B cell (primary cell): ENCODE measurements around the gene CPNE2. TPM values are rescaled to one million over a fixed set of nuclear protein-coding genes. Genes with fewer than 3 reads are reported as not detected.
A peak's percentile ranks its signal among the peaks of the same experiment; 100 is the strongest.

Source experiments
- ATAC-seq: fragments of 200-7000 bp; cut with Tn5 transposase; one replicate; pipeline ENCODE4 v1.10.0; 2021; ENCODE audit warnings: low read depth, mild to moderate bottlenecking, moderate number of reproducible peaks, moderate library complexity
- CTCF ChIA-PET: fragments of 350-600 bp; sonication (Branson Sonifier 250); formaldehyde crosslinking; loops from one replicate; lab custom pipeline; 2021; ENCODE audit warnings: antibody characterized with exemption, inconsistent platforms; lab: Charles Lee
- POLR2A ChIA-PET: fragments of 350-600 bp; sonication (Branson Sonifier 250); formaldehyde crosslinking; loops from one replicate; lab custom pipeline; 2021; ENCODE audit warnings: antibody characterized with exemption; lab: Charles Lee
- DNase-seq: peaks from one replicate; pipeline ENCODE4 v3.0.0; 2013
- H2AFZ ChIP-seq: 2 replicates; pipeline ENCODE4 v1.6.1; 2012; ENCODE audit warnings: mild to moderate bottlenecking, low read depth, low read length; ENCODE audit not compliant: insufficient read depth, poor library complexity, severe bottlenecking
- H3K27ac ChIP-seq, 2 donors: 1 replicate in 1 of 2; 2 replicates in 1 of 2; pipeline ENCODE4 v1.5.1; 2012 to 2013; ENCODE audit warnings: low read length in 2 of 2, mild to moderate bottlenecking in 2 of 2, moderate library complexity in 1 of 2
- H3K27me3 ChIP-seq, 4 experiments: fragments of 200-600 bp in 1 of 4; sonication (generic) in 1 of 4; replicated peaks in 1 of 4; 1 replicate in 2 of 4; 2 replicates in 2 of 4; pipeline versions ENCODE4 v1.6.1 to v1.7.0; 2013 to 2016; ENCODE audit warnings: low read length in 3 of 4, mild to moderate bottlenecking in 2 of 4, mixed read lengths in 1 of 4, moderate library complexity in 1 of 4; ENCODE audit not compliant: insufficient read depth in 4 of 4, control insufficient read depth in 3 of 4; ENCODE audit errors: control extremely low read depth in 1 of 4
- H3K36me3 ChIP-seq, 2 experiments: replicated peaks in 1 of 2; 1 replicate in 1 of 2; 2 replicates in 1 of 2; pipeline versions ENCODE4 v1.6.1 to v1.7.1; 2013; ENCODE audit warnings: low read length in 1 of 2; ENCODE audit not compliant: insufficient read depth in 2 of 2, control insufficient read depth in 1 of 2; ENCODE audit errors: control extremely low read depth in 1 of 2, extremely low read depth in 1 of 2
- H3K4me1 ChIP-seq, 2 donors: fragments of 200-600 bp in 1 of 2; sonication (generic) in 1 of 2; 1 replicate in 1 of 2; 2 replicates in 1 of 2; pipeline versions ENCODE4 v1.5.1 to v1.6.1; 2013 to 2017; ENCODE audit warnings: low read length in 2 of 2; ENCODE audit not compliant: control insufficient read depth in 2 of 2, insufficient read depth in 2 of 2
- H3K4me2 ChIP-seq: replicated peaks from 2 replicates; pipeline ENCODE3; 2012; ENCODE audit warnings: mild to moderate bottlenecking, low read depth, low read length; ENCODE audit not compliant: poor library complexity, severe bottlenecking
- H3K4me3 ChIP-seq, 5 experiments: fragments of 200-600 bp in 1 of 5; sonication (generic) in 1 of 5; 1 replicate in 3 of 5; 2 replicates in 2 of 5; pipeline versions ENCODE4 v1.5.1 to v1.7.0; 2011 to 2016; ENCODE audit warnings: low read length in 4 of 5, mild to moderate bottlenecking in 4 of 5, low read depth in 2 of 5, control low read depth in 1 of 5, moderate library complexity in 1 of 5; ENCODE audit not compliant: insufficient read depth in 1 of 5; ENCODE audit errors: control extremely low read depth in 1 of 5, extremely low read depth in 1 of 5
- H3K79me2 ChIP-seq: fragments of 200-600 bp; sonication (generic); one replicate; pipeline ENCODE4 v1.6.0; 2016; ENCODE audit warnings: low read length; ENCODE audit not compliant: control insufficient read depth, insufficient read depth
- H3K9ac ChIP-seq: fragments of 200-600 bp; sonication (generic); 2 replicates; pipeline ENCODE4 v1.6.1; 2017; ENCODE audit warnings: mild to moderate bottlenecking, low read length, moderate library complexity
- H3K9me3 ChIP-seq, 3 donors: one replicate each; pipeline versions ENCODE4 v1.6.1 to v1.7.1; 2013; ENCODE audit warnings: low read length in 2 of 3; ENCODE audit not compliant: control insufficient read depth in 2 of 3, insufficient read depth in 1 of 3; ENCODE audit errors: control extremely low read depth in 1 of 3
- H4K20me1 ChIP-seq: 2 replicates; pipeline ENCODE4 v1.6.0; 2012; ENCODE audit warnings: mild to moderate bottlenecking, low read length; ENCODE audit not compliant: insufficient read depth, control insufficient read depth, poor library complexity, severe bottlenecking
- H3K27ac Mint-ChIP-seq: one replicate; pipeline ENCODE4 v1.8.0; 2021; ENCODE audit warnings: mixed read lengths
- H3K27me3 Mint-ChIP-seq: one replicate; pipeline ENCODE4 v1.8.0; 2021; ENCODE audit warnings: mixed read lengths
- H3K4me1 Mint-ChIP-seq: one replicate; pipeline ENCODE4 v1.8.0; 2021; ENCODE audit warnings: mixed read lengths
- H3K4me3 Mint-ChIP-seq: one replicate; pipeline ENCODE4 v1.8.0; 2021; ENCODE audit warnings: mixed read lengths
- H3K9me3 Mint-ChIP-seq: one replicate; pipeline ENCODE4 v1.8.0; 2022; ENCODE audit warnings: mixed read lengths; ENCODE audit not compliant: insufficient read depth
- CTCF ChIP-seq: fragments of 200-600 bp; IDR thresholded peaks from one replicate; pipeline ENCODE4 v1.8.0; 2022; ENCODE audit warnings: antibody characterized with exemption, mild to moderate bottlenecking
- EZH2 ChIP-seq: IDR thresholded peaks from 2 replicates; pipeline ENCODE4 v1.6.1; 2012; ENCODE audit warnings: borderline replicate concordance, low read depth, mild to moderate bottlenecking, moderate library complexity, low read length; ENCODE audit not compliant: insufficient read depth, poor library complexity, severe bottlenecking
- WGBS: methylation state at CpG from one replicate; pipeline ENCODE4 v1.1.5; 2013; ENCODE audit warnings: missing lambda C conversion rate; ENCODE audit not compliant: insufficient coverage; 5-methylcytosine and 5-hydroxymethylcytosine counted together
- intact Hi-C: fragments of 100-400 bp; cut with micrococcal nuclease; formaldehyde crosslinking; loops from one replicate; pipeline ENCODE4 v1.10.0; 2022
- polyA plus RNA-seq: library from polyadenylated mRNA; depleted of rRNA; stranded (reverse); fragments of >200 nt; gene quantifications from 2 replicates; pipeline ENCODE4 v1.2.3, GENCODE V29; 2012
- total RNA-seq, 2 donors: library from RNA; stranded (reverse); fragments of 120-200 nt in 1 of 2; gene quantifications; 1 replicate in 1 of 2; 2 replicates in 1 of 2; pipeline versions ENCODE4 v1.2.3 to v1.2.4, GENCODE V29; 2013 to 2022

The CPNE2 gene
- total and polyA plus RNA-seq, 2 donors (not counting 1 experiment from before 2014, with no cell fraction given): 1.5 to 2.9 TPM

GRCh38 chr16:57084257-57084770 lies 8.1 kb upstream of the CPNE2 start:
- 29% methylated on average over 7 of the region's 9 CpGs for WGBS
- no peak overlapping the region for H3K27ac ChIP-seq
- peak; percentile 86 for DNase-seq
- peak overlapping the region; percentile 60 for H2AFZ ChIP-seq
- no peak overlapping the region for H3K9ac ChIP-seq
- no peaks in the 10 kb centered on the region for H3K9me3 ChIP-seq
- intact Hi-C loops: loop anchor here (1.0 to 5.0 kb wide), 2 partner anchors 84 to 218 kb away; no protein-coding TSS in a partner anchor
- no peaks in the 10 kb centered on the region for H3K79me2 ChIP-seq
- Mint-ChIP-seq H3K27ac (peak overlapping the region; percentile 13), H3K9me3 (no peaks in the 10 kb centered on the region), H3K4me1 (peaks cover 11% of the 10 kb centered on the region), H3K4me3 (no peak overlapping the region), H3K27me3 (no peaks in the 10 kb centered on the region)
- POLR2A ChIA-PET: interaction anchor here (1.4 kb wide), 1 partner anchor 31 kb away, joined by 3 read pairs; no protein-coding TSS in a partner anchor
- TF ChIP-seq CTCF (peak; percentile 98), EZH2 (no peak)
- peak overlapping the region; percentile 20 for H3K4me2 ChIP-seq
- peaks cover 0 to 34% of the 10 kb centered on the region in 2 experiments for H3K36me3 ChIP-seq
- peaks cover 4 to 8% of the 10 kb centered on the region in 2 donors for H3K4me1 ChIP-seq
- no peaks in the 10 kb centered on the region for H3K27me3 ChIP-seq
- H4K20me1 ChIP-seq: no peaks in the 10 kb centered on the region
- H3K4me3 ChIP-seq: no peak overlapping the region
- ATAC-seq: peak; percentile 89
- CTCF ChIA-PET: interaction anchor here (0.6 to 5.0 kb wide), 25 partner anchors 10 to 459 kb away, joined by 3 to 42 read pairs (median 5); partner anchors contain the start of gene CPNE2

GRCh38 chr16:57084996-57085395 lies 7.4 kb upstream of the CPNE2 start:
- Histone ChIP-seq H3K4me2 (no peak overlapping the region), H3K36me3 (peaks cover 0 to 27% of the 10 kb centered on the region in 2 experiments), H2AFZ (no peak overlapping the region), H3K27me3 (no peaks in the 10 kb centered on the region), H4K20me1 (no peaks in the 10 kb centered on the region), H3K9me3 (no peaks in the 10 kb centered on the region), H3K9ac (no peak overlapping the region), H3K79me2 (no peaks in the 10 kb centered on the region), H3K27ac (no peak overlapping the region), H3K4me3 (no peak overlapping the region), H3K4me1 (peaks cover 4 to 8% of the 10 kb centered on the region in 2 donors)
- TF ChIP-seq EZH2: no peak
- no peak for TF ChIP-seq CTCF
- peaks cover 11% of the 10 kb centered on the region for H3K4me1 Mint-ChIP-seq
- no peak overlapping the region for H3K4me3 Mint-ChIP-seq
- ATAC-seq: no peak
- no peak for DNase-seq
- no peaks in the 10 kb centered on the region for H3K27me3 Mint-ChIP-seq
- no peaks in the 10 kb centered on the region for H3K9me3 Mint-ChIP-seq
- POLR2A ChIA-PET: interaction anchor here (1.4 kb wide), 1 partner anchor 31 kb away, joined by 3 read pairs; no protein-coding TSS in a partner anchor
- CTCF ChIA-PET: interaction anchor here (0.5 to 5.0 kb wide), 20 partner anchors 9 to 333 kb away, joined by 3 to 42 read pairs (median 4); partner anchors contain the start of gene CPNE2
- intact Hi-C loops: loop anchor here (1.0 to 5.0 kb wide), 2 partner anchors 83 to 217 kb away; no protein-coding TSS in a partner anchor
- H3K27ac Mint-ChIP-seq: no peak overlapping the region
- 73% methylated on average over 4 of the region's 7 CpGs for WGBS
